Measurements from ENCODE around the gene NRGN. TPM values are rescaled to one million over a fixed set of nuclear protein-coding genes. Genes with fewer than 3 reads are reported as not detected.

Gene NRGN
- total RNA-seq, 4 donors from 2014 or later: 0.66 to 2.4 (median 1.8) TPM

DNA sequence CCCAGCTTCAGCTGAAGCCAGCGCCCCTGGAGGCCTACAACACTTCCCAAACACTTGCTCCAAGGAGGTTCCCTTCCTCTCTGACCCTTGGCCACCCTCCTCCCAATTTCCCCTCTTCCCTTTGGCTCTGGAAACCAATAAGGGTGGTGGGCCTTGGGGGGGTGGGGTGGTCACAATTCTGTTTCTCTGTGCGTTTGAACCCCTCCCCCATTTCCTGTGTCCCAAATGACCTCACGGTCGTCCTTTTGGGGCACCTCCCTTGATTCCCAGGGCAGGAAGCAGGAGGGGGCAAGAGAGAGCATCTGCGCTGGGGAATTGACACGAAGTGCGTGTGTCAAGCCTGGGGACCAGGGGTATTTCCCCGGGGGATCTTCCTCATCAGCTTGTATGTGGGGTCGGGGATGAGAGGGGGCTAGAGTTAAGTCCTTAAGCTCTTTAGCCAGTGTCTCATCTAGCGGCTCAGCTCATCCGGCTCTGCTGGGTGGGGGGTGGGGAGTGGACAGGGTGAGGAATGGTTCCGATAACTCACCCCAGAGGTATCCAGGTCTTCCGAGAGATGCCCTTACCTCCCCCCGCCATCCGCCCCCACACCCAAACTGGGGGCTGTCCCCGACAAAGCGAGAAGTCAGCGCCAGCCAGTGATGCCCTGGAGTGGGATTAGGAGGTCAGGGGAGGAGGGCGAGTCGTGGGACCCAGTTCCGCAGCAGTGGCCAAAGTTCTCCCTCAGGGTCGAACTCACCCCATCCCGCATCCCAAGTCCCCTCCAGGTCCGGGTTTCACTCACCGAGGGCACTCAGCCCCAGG, 21.8 kb downstream of the NRGN start:
- TF ChIP-seq, protein P1, sequence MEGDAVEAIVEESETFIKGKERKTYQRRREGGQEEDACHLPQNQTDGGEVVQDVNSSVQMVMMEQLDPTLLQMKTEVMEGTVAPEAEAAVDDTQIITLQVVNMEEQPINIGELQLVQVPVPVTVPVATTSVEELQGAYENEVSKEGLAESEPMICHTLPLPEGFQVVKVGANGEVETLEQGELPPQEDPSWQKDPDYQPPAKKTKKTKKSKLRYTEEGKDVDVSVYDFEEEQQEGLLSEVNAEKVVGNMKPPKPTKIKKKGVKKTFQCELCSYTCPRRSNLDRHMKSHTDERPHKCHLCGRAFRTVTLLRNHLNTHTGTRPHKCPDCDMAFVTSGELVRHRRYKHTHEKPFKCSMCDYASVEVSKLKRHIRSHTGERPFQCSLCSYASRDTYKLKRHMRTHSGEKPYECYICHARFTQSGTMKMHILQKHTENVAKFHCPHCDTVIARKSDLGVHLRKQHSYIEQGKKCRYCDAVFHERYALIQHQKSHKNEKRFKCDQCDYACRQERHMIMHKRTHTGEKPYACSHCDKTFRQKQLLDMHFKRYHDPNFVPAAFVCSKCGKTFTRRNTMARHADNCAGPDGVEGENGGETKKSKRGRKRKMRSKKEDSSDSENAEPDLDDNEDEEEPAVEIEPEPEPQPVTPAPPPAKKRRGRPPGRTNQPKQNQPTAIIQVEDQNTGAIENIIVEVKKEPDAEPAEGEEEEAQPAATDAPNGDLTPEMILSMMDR (IDR thresholded peaks at IDR 0.05): no peak
- TF ChIP-seq EP300 (IDR thresholded peaks at IDR 0.05): no peak
- TF ChIP-seq POLR2A (IDR thresholded peaks at IDR 0.05): no peak
- TF ChIP-seq POLR2AphosphoS5 (IDR thresholded peaks at IDR 0.05): no peak
- H3K4me3 ChIP-seq: peak overlapping the region; percentile 39 to 58
- WGBS, 2 donors (ENCODE audit: low coverage in 1 of 2): 8 to 18% methylated on average over 6 to 11 of the region's 25 CpGs
- H3K27me3 ChIP-seq: peaks cover 66% of the 10 kb centered on the region
- H3K36me3 ChIP-seq: peaks cover 0 to 13% of the 10 kb centered on the region in 2 donors
- peak overlapping the region; percentile 49 to 83 (median 80) for H3K27ac ChIP-seq
- no peaks in the 10 kb centered on the region for H3K9me3 ChIP-seq
- H3K4me1 ChIP-seq: peaks cover 0 to 69% (median 28%) of the 10 kb centered on the region in 3 donors
- no peak for ATAC-seq

DNA sequence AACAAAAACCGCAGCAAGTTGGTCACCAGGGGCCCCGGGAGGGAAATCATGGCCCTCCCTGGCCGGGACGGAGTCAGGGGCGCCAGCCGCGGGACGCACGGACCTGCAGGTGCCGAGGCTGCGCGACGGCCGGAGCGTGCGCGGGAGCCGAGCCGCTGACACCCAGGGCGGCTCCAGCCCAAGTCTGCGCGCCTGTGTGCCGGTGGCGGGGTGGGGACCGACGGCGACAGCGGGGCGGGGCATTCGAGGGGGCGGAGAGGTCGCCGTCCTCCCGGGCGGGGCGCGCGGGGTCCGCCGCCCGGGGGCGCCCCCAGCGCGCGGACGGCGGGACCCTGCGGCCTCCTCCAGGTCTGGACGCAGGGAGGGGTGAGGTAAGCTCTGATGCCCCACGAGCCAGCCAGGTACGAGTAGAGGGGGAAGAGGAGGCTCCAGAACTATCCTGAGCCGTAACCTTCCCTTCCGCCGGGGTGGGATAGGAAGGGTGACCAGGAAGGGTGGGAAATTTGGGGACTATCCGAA, 22.4 kb downstream of the NRGN start, which contains the start of gene ESAM:
Gene ESAM (minus strand): TSS at position 186 of the 519 bp plus-strand sequence. CDS start 136 bp downstream, at position 50.
- ATAC-seq: no peak
- WGBS, 2 donors (ENCODE audit: low coverage in 1 of 2): 0% methylated on average over 1 of the region's 55 CpGs
- TF ChIP-seq POLR2AphosphoS5 (IDR thresholded peaks at IDR 0.05): peak; percentile 37
- no peak for TF ChIP-seq EP300 (IDR thresholded peaks at IDR 0.05)
- peak; percentile 29 to 49 for TF ChIP-seq POLR2A (IDR thresholded peaks at IDR 0.05)
- TF ChIP-seq, protein P1 (IDR thresholded peaks at IDR 0.05): no peak
- H3K27me3 ChIP-seq: peaks cover 59% of the 10 kb centered on the region
- H3K4me1 ChIP-seq: peaks cover 0 to 63% (median 28%) of the 10 kb centered on the region in 3 donors
- no peaks in the 10 kb centered on the region for H3K9me3 ChIP-seq
- peak within 1 kb of the TSS; percentile 49 to 83 (median 80) for H3K27ac ChIP-seq
- peaks cover 0 to 19% of the 10 kb centered on the region in 2 donors for H3K36me3 ChIP-seq
- peak within 1 kb of the TSS; percentile 39 to 58 for H3K4me3 ChIP-seq

DNA sequence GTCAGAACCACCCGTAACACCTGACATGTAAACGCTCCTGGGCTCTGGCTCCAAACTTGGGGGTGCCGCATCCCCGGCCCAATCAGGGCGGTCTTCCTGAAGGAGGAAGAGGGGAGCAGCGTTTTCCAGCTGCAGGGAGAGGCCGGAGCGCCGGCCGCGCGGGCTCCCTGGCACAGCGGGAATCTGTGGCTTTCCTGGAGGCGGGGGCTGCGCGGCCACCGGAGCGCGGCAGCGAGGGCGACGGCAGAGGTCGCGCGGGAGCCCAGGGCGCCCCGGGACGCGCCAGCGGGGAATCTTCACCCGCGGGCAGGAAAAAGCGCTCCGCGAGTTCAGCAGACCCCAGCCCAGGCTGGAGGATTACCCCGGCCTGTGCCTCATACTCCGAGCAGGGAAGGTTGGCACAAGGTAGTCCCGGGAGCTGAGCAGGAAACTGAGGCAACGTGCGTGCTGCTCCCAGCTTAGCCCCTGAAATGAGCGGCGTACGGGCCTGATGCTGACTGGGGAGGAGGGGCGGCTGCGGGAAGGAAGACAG, 22.9 kb downstream of the NRGN start:
- Histone ChIP-seq H3K27ac (peak overlapping the region in 3 of 4 donors; percentile 79 to 83 (median 82)), H3K4me1 (peaks cover 0 to 59% (median 28%) of the 10 kb centered on the region in 3 donors), H3K36me3 (peaks cover 0 to 25% of the 10 kb centered on the region in 2 donors), H3K9me3 (no peaks in the 10 kb centered on the region), H3K4me3 (peak overlapping the region; percentile 10 to 58), H3K27me3 (peaks cover 54% of the 10 kb centered on the region)
- no CpG with 5 or more reads among the region's 45 CpGs for WGBS, 2 donors (ENCODE audit: low coverage in 1 of 2)
- TF ChIP-seq, protein P1 (IDR thresholded peaks at IDR 0.05): no peak
- no peak for TF ChIP-seq POLR2A (IDR thresholded peaks at IDR 0.05)
- no peak for TF ChIP-seq EP300 (IDR thresholded peaks at IDR 0.05)
- no peak for TF ChIP-seq POLR2AphosphoS5 (IDR thresholded peaks at IDR 0.05)
- no peak for ATAC-seq

DNA sequence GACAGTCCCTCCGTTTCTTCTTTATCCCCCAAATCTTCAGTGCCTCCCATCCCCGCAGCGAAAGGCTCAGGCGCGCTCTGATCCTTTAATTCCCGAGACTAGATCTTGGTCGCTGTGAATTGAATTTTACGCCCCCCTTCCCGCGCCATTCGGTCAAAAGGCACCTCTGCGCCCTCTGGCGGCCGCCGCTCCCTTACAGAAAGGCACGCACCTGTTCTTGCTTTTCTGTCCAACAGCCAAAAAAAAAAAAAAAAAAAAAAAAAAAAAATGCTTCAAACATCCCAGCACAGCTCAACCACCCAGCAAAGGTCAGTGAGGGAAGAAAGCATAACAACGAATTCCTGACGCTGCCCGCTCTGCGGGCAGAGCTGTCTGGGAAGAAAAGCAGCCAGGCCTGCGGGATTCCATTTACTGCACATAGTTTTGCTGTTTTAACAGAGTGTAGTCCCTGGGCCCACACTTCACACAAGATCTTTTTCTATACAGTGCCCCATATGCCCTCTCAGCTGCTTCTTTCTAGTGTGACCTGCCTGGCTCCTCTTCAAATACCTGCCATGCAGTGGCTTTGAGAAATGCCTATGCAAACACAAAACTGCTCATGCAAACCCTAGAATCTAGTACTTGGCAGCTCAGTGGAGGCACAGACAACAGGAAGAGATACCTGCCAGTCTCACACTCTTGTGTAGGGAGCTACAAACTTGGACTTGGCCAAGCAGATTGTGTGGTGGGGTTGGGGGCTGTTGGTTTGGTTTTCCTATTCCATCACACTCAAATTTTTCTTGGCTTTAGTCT, 23.6 kb downstream of the NRGN start:
- H3K27me3 ChIP-seq: peaks cover 47% of the 10 kb centered on the region

More for the DNA sequence above, 23.6 kb downstream of the NRGN start:
- Histone ChIP-seq H3K36me3 (peaks cover 0 to 31% of the 10 kb centered on the region in 2 donors), H3K4me1 (peaks cover 0 to 52% (median 24%) of the 10 kb centered on the region in 3 donors), H3K4me3 (peak overlapping the region; percentile 10 to 58), H3K27ac (peak overlapping the region in 3 of 4 donors; percentile 79 to 83 (median 82)), H3K9me3 (no peaks in the 10 kb centered on the region)
- TF ChIP-seq, protein P1 (IDR thresholded peaks at IDR 0.05): peak; percentile 57 to 77 (median 68)
- TF ChIP-seq EP300 (IDR thresholded peaks at IDR 0.05) (no peak), POLR2AphosphoS5 (IDR thresholded peaks at IDR 0.05) (peak; percentile 49)
- 15 to 54% methylated on average over 3 to 9 of the region's 21 CpGs for WGBS, 2 donors (ENCODE audit: low coverage in 1 of 2)
- ATAC-seq: peak; percentile 15

All from gastroesophageal sphincter (tissue), 4 donors.